GM12865 (cell line): Measurements from ENCODE around the gene BAD.
A peak's percentile ranks its signal among the peaks of the same experiment; 100 is the strongest.

Experiments used
- DNase-seq: peaks from one replicate; pipeline ENCODE4 v3.0.0; 2010; ENCODE audit warnings: low read depth
- H3K4me3 ChIP-seq: 2 replicates; pipeline ENCODE4 v1.5.1; 2011; ENCODE audit warnings: mild to moderate bottlenecking, low read depth, low read length, control low read depth
- CTCF ChIP-seq: IDR thresholded peaks from 2 replicates; pipeline ENCODE4 v1.5.1; 2011; ENCODE audit warnings: low read length, control low read depth, low read depth, inconsistent platforms; ENCODE audit not compliant: insufficient read depth; ENCODE audit errors: missing control alignments

BAD gene

GRCh38 chr11:64232182-64232966, 52.1 kb downstream of the BAD start:
- TF ChIP-seq CTCF = no peak
- no peak overlapping the region for H3K4me3 ChIP-seq
- DNase-seq = no peak

- H3K4me3 ChIP-seq = no peak overlapping the region
- no peak for DNase-seq
- no peak for TF ChIP-seq CTCF
These were observed 52.9 kb downstream of the BAD start for GRCh38 chr11:64231546-64231945.

- peak overlapping the region; percentile 70 for H3K4me3 ChIP-seq
- DNase-seq = no peak
- no peak for TF ChIP-seq CTCF
These were observed 53.5 kb downstream of the BAD start for GRCh38 chr11:64230985-64231365.

- DNase-seq = peak; percentile 95
- TF ChIP-seq CTCF = no peak
- H3K4me3 ChIP-seq = peak within 1 kb of the TSS; percentile 70
These were observed 54.1 kb downstream of the BAD start, which contains the start of gene DNAJC4 for GRCh38 chr11:64230171-64230984. Gene DNAJC4 (plus strand): TSS chr11:64230548. CDS start chr11:64230855, 307 bp downstream.

- no peak for DNase-seq
- TF ChIP-seq CTCF = no peak
- peak overlapping the region; percentile 70 for H3K4me3 ChIP-seq
These were observed 54.7 kb downstream of the BAD start for GRCh38 chr11:64229744-64230170.

GRCh38 chr11:64229090-64229743, 55.2 kb downstream of the BAD start:
- no peak overlapping the region for H3K4me3 ChIP-seq
- no peak for TF ChIP-seq CTCF

More at GRCh38 chr11:64229090-64229743, 55.2 kb downstream of the BAD start:
- no peak for DNase-seq
